Activated naive CD8-positive, alpha-beta T cell treated with anti-CD3 and anti-CD28 coated beads for 36 hours (primary cell): ENCODE results near the gene MRTFB. TPM values are rescaled to one million over a fixed set of nuclear protein-coding genes. Genes with fewer than 3 reads are reported as not detected.
A peak's percentile ranks its signal among the peaks of the same experiment; 100 is the strongest.

Experiments
- DNase-seq: peaks from one replicate; pipeline ENCODE4 v3.0.0; 2021
- H3K27ac Mint-ChIP-seq: one replicate; pipeline ENCODE4 v1.8.0; 2022; ENCODE audit warnings: mild to moderate bottlenecking, moderate library complexity, mixed read lengths
- H3K27me3 Mint-ChIP-seq: one replicate; pipeline ENCODE4 v1.8.0; 2022; ENCODE audit warnings: mild to moderate bottlenecking, mixed read lengths
- H3K36me3 Mint-ChIP-seq: one replicate; pipeline ENCODE4 v1.8.0; 2021; ENCODE audit warnings: mild to moderate bottlenecking, mixed read lengths
- H3K4me1 Mint-ChIP-seq: one replicate; pipeline ENCODE4 v1.8.0; 2021; ENCODE audit warnings: mixed read lengths
- H3K4me3 Mint-ChIP-seq: one replicate; pipeline ENCODE4 v1.8.0; 2022; ENCODE audit warnings: mild to moderate bottlenecking, moderate library complexity, mixed read lengths
- H3K9me3 Mint-ChIP-seq: one replicate; pipeline ENCODE4 v1.8.0; 2022; ENCODE audit warnings: mixed read lengths
- total RNA-seq, 2 experiments: library from RNA; stranded (reverse); gene quantifications; one replicate each; pipeline ENCODE4 v1.2.3, GENCODE V29; 2021

MRTFB gene
- total RNA-seq, 2 experiments from 2014 or later: 10.9 to 12.4 TPM

- DNase-seq: no peak
- no peaks in the 10 kb centered on the region for H3K27me3 Mint-ChIP-seq
- H3K9me3 Mint-ChIP-seq: peaks cover 6% of the 10 kb centered on the region
- H3K4me1 Mint-ChIP-seq: no peaks in the 10 kb centered on the region
- H3K4me3 Mint-ChIP-seq: no peak overlapping the region
- H3K27ac Mint-ChIP-seq: no peak overlapping the region
- peaks cover 26% of the 10 kb centered on the region for H3K36me3 Mint-ChIP-seq
Measured at GRCh38 chr16:14264327-14264943, 193.3 kb downstream of the MRTFB start.

DNA sequence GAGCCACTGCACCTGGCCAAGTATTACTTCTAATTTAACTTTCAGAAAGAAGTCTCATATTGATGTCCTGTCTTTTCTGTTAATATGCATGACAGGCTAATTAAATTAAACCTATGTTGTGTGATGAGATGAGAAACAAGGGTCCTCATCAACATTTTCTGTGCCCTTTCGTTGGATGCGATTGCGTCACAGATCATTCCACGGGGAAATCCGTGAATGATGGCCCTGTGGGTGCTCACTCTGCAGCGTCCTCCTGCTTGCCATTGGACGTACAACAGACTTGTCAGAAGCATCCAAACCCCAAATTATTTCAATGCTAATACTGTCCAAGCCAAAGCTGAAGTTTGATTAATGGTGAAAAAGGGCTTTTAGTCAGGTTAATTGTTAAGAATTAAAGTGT lies 197.0 kb downstream of the MRTFB start:
- Mint-ChIP-seq H3K36me3 (peaks cover 22% of the 10 kb centered on the region), H3K27ac (no peak overlapping the region), H3K9me3 (peaks cover 18% of the 10 kb centered on the region), H3K27me3 (no peaks in the 10 kb centered on the region), H3K4me1 (no peaks in the 10 kb centered on the region), H3K4me3 (no peak overlapping the region)
- no peak for DNase-seq

DNA sequence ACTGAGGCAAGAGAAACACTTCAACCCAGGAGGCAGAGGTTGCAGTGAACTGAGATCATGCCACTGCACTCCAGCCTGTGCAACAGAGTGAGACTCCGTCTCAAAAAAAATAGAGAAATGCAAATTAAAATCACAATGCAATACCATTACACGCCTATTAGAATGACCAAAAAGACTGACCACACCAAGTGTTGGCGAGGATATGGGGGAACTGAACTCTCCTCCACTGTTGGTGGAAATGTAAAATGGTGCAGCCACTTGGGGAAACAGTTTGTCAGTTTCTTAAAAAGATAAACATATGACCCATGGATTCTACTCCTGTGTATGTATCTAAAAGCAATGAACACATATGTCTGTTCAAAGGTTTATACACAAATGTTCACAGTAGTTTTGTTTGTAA lies 204.8 kb downstream of the MRTFB start:
- no peaks in the 10 kb centered on the region for H3K27me3 Mint-ChIP-seq
- no peak overlapping the region for H3K27ac Mint-ChIP-seq
- H3K36me3 Mint-ChIP-seq: no peaks in the 10 kb centered on the region

DNA sequence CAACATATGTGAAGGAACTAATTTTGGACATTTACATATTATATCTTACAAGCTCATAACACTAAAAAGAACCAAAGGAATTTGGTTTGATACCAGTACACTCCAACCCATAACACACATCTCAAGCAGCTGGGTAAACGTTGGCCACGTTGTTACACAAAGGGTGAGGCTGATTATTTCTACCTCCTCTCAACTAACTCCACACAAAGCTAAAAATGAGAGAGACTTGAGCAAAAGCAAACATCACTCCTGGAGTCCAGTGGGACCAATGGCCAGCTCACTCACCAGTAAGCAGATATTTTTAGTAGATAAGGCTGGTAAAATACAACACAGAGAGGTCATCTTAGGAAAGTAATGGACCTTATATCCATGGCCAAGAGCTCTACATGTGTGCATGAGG lies 207.6 kb downstream of the MRTFB start:
- DNase-seq: no peak
- no peaks in the 10 kb centered on the region for H3K36me3 Mint-ChIP-seq
- no peak overlapping the region for H3K27ac Mint-ChIP-seq
- H3K9me3 Mint-ChIP-seq: no peaks in the 10 kb centered on the region
- no peaks in the 10 kb centered on the region for H3K4me1 Mint-ChIP-seq
- H3K27me3 Mint-ChIP-seq: no peaks in the 10 kb centered on the region
- no peak overlapping the region for H3K4me3 Mint-ChIP-seq

More for the DNA sequence above, 204.8 kb downstream of the MRTFB start:
- DNase-seq: no peak
- no peak overlapping the region for H3K4me3 Mint-ChIP-seq
- peaks cover 4% of the 10 kb centered on the region for H3K9me3 Mint-ChIP-seq
- no peaks in the 10 kb centered on the region for H3K4me1 Mint-ChIP-seq

DNA sequence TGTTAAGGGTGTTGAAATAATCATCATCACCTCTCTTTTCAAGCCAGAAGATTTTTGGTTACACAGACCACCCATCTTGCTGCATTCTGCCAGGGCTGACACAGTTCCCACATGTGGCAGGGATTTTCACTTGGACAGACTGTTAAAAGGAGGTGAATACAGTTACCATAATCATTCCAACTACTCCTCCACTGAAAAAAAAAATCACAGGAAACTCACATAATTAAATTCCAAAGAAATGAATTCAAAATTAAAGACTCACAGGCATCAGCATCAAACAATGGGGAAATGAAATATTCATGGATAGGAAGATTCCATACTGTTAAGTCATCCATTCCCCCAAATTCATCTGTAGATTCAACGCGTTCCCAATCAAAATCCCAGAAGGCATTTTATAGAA lies 209.4 kb downstream of the MRTFB start:
- H3K9me3 Mint-ChIP-seq: no peaks in the 10 kb centered on the region
- H3K4me3 Mint-ChIP-seq: no peak overlapping the region
- no peaks in the 10 kb centered on the region for H3K36me3 Mint-ChIP-seq
- no peak for DNase-seq
- no peak overlapping the region for H3K27ac Mint-ChIP-seq
- peaks cover 7% of the 10 kb centered on the region for H3K4me1 Mint-ChIP-seq
- H3K27me3 Mint-ChIP-seq: peaks cover 3% of the 10 kb centered on the region

DNA sequence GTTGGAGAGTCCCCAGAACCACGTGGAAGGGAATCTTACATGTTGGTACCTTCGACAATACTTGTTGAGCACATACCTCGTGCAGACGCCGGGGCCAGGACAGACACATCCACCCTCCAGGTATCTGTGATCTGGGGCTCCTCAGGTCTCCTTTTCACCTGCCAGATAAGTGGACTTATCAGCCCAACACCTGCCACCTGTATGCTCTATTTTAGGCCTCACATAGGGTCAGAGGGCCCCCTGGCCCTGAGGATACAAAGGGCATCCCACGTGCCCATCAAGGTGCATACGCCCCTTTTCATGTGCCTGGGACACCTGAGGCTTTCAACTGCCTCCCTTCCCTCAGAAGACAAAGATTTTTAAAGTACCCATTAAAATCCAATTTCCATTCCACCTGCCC lies 212.7 kb downstream of the MRTFB start:
- Mint-ChIP-seq H3K27me3 (peaks cover 5% of the 10 kb centered on the region), H3K4me3 (no peak overlapping the region), H3K4me1 (peaks cover 12% of the 10 kb centered on the region), H3K27ac (no peak overlapping the region), H3K9me3 (peaks cover 2% of the 10 kb centered on the region), H3K36me3 (no peaks in the 10 kb centered on the region)
- DNase-seq: no peak

GRCh38 chr16:14284371-14284770 lies 213.3 kb downstream of the MRTFB start:
- Mint-ChIP-seq H3K4me1 (peaks cover 12% of the 10 kb centered on the region), H3K36me3 (peaks cover 2% of the 10 kb centered on the region), H3K27me3 (peaks cover 5% of the 10 kb centered on the region), H3K4me3 (peak overlapping the region; percentile 5), H3K9me3 (peaks cover 6% of the 10 kb centered on the region), H3K27ac (no peak overlapping the region)
- DNase-seq: no peak

DNA sequence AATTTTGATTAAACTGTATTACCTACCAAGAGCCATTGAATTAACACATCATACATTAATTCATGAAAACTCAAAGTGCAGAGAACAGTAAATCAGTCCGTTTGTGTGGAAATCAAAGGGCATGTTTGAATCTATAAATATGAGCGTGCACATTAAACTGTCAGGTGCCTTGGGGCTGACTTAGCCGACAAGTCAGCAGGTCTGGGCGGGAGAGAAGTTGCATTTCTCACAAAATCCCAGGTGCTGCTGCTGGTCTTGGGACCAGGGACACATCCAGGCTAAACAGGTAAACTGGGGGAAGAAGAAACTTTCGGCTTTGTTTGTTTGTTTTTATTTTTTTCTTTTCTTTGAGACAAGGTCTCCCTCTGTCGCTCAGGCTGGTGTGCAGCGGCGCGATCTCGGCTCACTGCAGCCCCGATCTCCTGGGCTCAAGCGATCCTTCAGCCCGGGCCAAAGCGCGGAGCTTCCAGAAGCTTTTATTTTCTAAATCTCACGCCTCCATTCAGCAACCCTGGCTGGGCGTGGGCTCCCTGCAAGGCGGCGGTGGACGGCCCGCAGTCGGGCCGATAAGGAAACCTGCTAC lies 213.9 kb downstream of the MRTFB start:
- peaks cover 13% of the 10 kb centered on the region for H3K9me3 Mint-ChIP-seq
- H3K4me1 Mint-ChIP-seq: peaks cover 12% of the 10 kb centered on the region
- no peak for DNase-seq
- peaks cover 5% of the 10 kb centered on the region for H3K27me3 Mint-ChIP-seq
- peak overlapping the region; percentile 43 for H3K27ac Mint-ChIP-seq
- H3K36me3 Mint-ChIP-seq: peaks cover 2% of the 10 kb centered on the region
- H3K4me3 Mint-ChIP-seq: peak overlapping the region; percentile 87

GRCh38 chr16:14285513-14286367 lies 214.6 kb downstream of the MRTFB start:
- H3K36me3 Mint-ChIP-seq: peaks cover 2% of the 10 kb centered on the region
- H3K4me3 Mint-ChIP-seq: peak overlapping the region; percentile 87
- peaks cover 15% of the 10 kb centered on the region for H3K9me3 Mint-ChIP-seq
- peak; percentile 92 for DNase-seq
- H3K27ac Mint-ChIP-seq: peak overlapping the region; percentile 72
- peaks cover 12% of the 10 kb centered on the region for H3K4me1 Mint-ChIP-seq
- H3K27me3 Mint-ChIP-seq: peaks cover 5% of the 10 kb centered on the region

- peaks cover 12% of the 10 kb centered on the region for H3K4me1 Mint-ChIP-seq
- peak overlapping the region; percentile 72 for H3K27ac Mint-ChIP-seq
- peaks cover 5% of the 10 kb centered on the region for H3K27me3 Mint-ChIP-seq
- peaks cover 15% of the 10 kb centered on the region for H3K9me3 Mint-ChIP-seq
- H3K36me3 Mint-ChIP-seq: peaks cover 2% of the 10 kb centered on the region
- H3K4me3 Mint-ChIP-seq: peak overlapping the region; percentile 61
- DNase-seq: peak; percentile 31
Measured at GRCh38 chr16:14286368-14287230, 215.5 kb downstream of the MRTFB start.

- H3K4me1 Mint-ChIP-seq: peaks cover 9% of the 10 kb centered on the region
- no peak overlapping the region for H3K4me3 Mint-ChIP-seq
- no peak overlapping the region for H3K27ac Mint-ChIP-seq
- peaks cover 2% of the 10 kb centered on the region for H3K36me3 Mint-ChIP-seq
- DNase-seq: peak; percentile 37
- H3K27me3 Mint-ChIP-seq: peaks cover 5% of the 10 kb centered on the region
- peaks cover 15% of the 10 kb centered on the region for H3K9me3 Mint-ChIP-seq
Measured at GRCh38 chr16:14289692-14290340, 218.7 kb downstream of the MRTFB start.

GRCh38 chr16:14291286-14291685 lies 220.2 kb downstream of the MRTFB start:
- Mint-ChIP-seq H3K9me3 (peaks cover 15% of the 10 kb centered on the region), H3K4me1 (peaks cover 4% of the 10 kb centered on the region), H3K27ac (no peak overlapping the region), H3K36me3 (peaks cover 2% of the 10 kb centered on the region), H3K4me3 (no peak overlapping the region), H3K27me3 (no peaks in the 10 kb centered on the region)
- no peak for DNase-seq

GRCh38 chr16:14292051-14292825 lies 221.1 kb downstream of the MRTFB start:
- peaks cover 15% of the 10 kb centered on the region for H3K9me3 Mint-ChIP-seq
- H3K36me3 Mint-ChIP-seq: peaks cover 2% of the 10 kb centered on the region

GRCh38 chr16:14296663-14297062 lies 225.5 kb downstream of the MRTFB start:
- Mint-ChIP-seq H3K27me3 (peaks cover 5% of the 10 kb centered on the region), H3K27ac (no peak overlapping the region), H3K9me3 (no peaks in the 10 kb centered on the region), H3K4me1 (peaks cover 6% of the 10 kb centered on the region), H3K4me3 (no peak overlapping the region), H3K36me3 (no peaks in the 10 kb centered on the region)
- no peak for DNase-seq

More at GRCh38 chr16:14292051-14292825, 221.1 kb downstream of the MRTFB start:
- H3K27me3 Mint-ChIP-seq: no peaks in the 10 kb centered on the region
- DNase-seq: no peak
- no peak overlapping the region for H3K4me3 Mint-ChIP-seq
- no peak overlapping the region for H3K27ac Mint-ChIP-seq
- H3K4me1 Mint-ChIP-seq: no peaks in the 10 kb centered on the region
